GM19328 (cell line): ENCODE measurements around the gene ZNF70.
"Not testable (repeated sequence)": the region's sequence is repeated elsewhere in the genome, so short reads cannot be mapped to it uniquely, and the experiment has no call there.

ENCODE experiments used
- ATAC-seq: cut with Tn5 transposase; IDR thresholded peaks from one replicate; pipeline ENCODE4 v1.9.1; 2021; ENCODE audit warnings: mild to moderate bottlenecking, moderate library complexity; ENCODE audit not compliant: unreplicated experiment

The ZNF70 gene

GRCh38 chr22:23760056-23760455 lies 9.1 kb upstream of the ZNF70 start:
- no peak for ATAC-seq

- no peak for ATAC-seq
Observed at GRCh38 chr22:23759566-23759965, 8.7 kb upstream of the ZNF70 start.

- no peak for ATAC-seq
Observed at GRCh38 chr22:23756891-23757290, 6.0 kb upstream of the ZNF70 start.

- no peak for ATAC-seq
Observed at GRCh38 chr22:23755711-23756110, 4.8 kb upstream of the ZNF70 start.

GRCh38 chr22:23754980-23755636 lies 4.2 kb upstream of the ZNF70 start:
- ATAC-seq, result no peak

- ATAC-seq, result no peak
Observed at GRCh38 chr22:23754220-23754919, 3.5 kb upstream of the ZNF70 start, which contains the start of gene VPREB3. TSS of gene VPREB3 (minus strand) at chr22:23754425. CDS start at chr22:23754363, 62 bp downstream.

- ATAC-seq, result no peak
Observed at GRCh38 chr22:23753385-23753784, 2.5 kb upstream of the ZNF70 start.

GRCh38 chr22:23752750-23753149 lies 1.8 kb upstream of the ZNF70 start:
- no peak for ATAC-seq

- no peak for ATAC-seq
Observed at GRCh38 chr22:23752090-23752691, 1.3 kb upstream of the ZNF70 start.

GRCh38 chr22:23751441-23751996 lies 607 bp upstream of the ZNF70 start:
- ATAC-seq, result peak; percentile 18

- ATAC-seq, result no peak
Observed at GRCh38 chr22:23750367-23750713, 572 bp downstream of the ZNF70 start.

GRCh38 chr22:23749841-23750301 lies 1.0 kb downstream of the ZNF70 start:
- ATAC-seq, result no peak

GRCh38 chr22:23745791-23746190 lies 5.1 kb downstream of the ZNF70 start:
- ATAC-seq, result no peak

- ATAC-seq, result no peak
Observed at GRCh38 chr22:23744485-23744884, 6.4 kb downstream of the ZNF70 start.

GRCh38 chr22:23744001-23744400 lies 6.9 kb downstream of the ZNF70 start:
- ATAC-seq, result no peak

GRCh38 chr22:23743303-23743705 lies 7.6 kb downstream of the ZNF70 start:
- no peak for ATAC-seq

GRCh38 chr22:23742505-23743264 lies 8.2 kb downstream of the ZNF70 start:
- ATAC-seq, result no peak

GRCh38 chr22:23737696-23738095 lies 13.2 kb downstream of the ZNF70 start:
- ATAC-seq, result no peak

- not testable (repeated sequence) for ATAC-seq
Observed at GRCh38 chr22:23728108-23728507, 22.8 kb downstream of the ZNF70 start.

GRCh38 chr22:23722724-23723123 lies 28.2 kb downstream of the ZNF70 start:
- no peak for ATAC-seq

GRCh38 chr22:23722160-23722559 lies 28.8 kb downstream of the ZNF70 start:
- ATAC-seq, result no peak
